Tibial nerve (tissue), 4 donors: ENCODE measurements around the gene AGPS. TPM values are rescaled to one million over a fixed set of nuclear protein-coding genes. Genes with fewer than 3 reads are reported as not detected.

ENCODE experiments used
- DNase-seq, 2 donors: peaks; one replicate each; pipeline ENCODE4 v3.0.0-alpha.2; 2019; ENCODE audit warnings: low spot score in 2 of 2
- H3K27ac ChIP-seq, 4 donors: fragments of 200-600 bp; sonication (generic) in 3 of 4; one replicate each; pipeline ENCODE4 v1.5.1; 2017 to 2019; ENCODE audit warnings: mild to moderate bottlenecking in 1 of 4
- H3K27me3 ChIP-seq, 2 donors: fragments of 200-600 bp; sonication (generic) in 1 of 2; one replicate each; pipeline versions ENCODE4 v1.5.1 to v1.6.0; 2017 to 2019
- H3K36me3 ChIP-seq, 3 donors: fragments of 200-600 bp; sonication (generic); one replicate each; pipeline ENCODE4 v1.5.1; 2018 to 2019
- H3K4me1 ChIP-seq, 4 donors: fragments of 200-600 bp; sonication (generic) in 3 of 4; one replicate each; pipeline ENCODE4 v1.5.1; 2017 to 2019
- H3K4me3 ChIP-seq, 4 donors: fragments of 200-600 bp; sonication (generic) in 3 of 4; one replicate each; pipeline ENCODE4 v1.5.1; 2017 to 2019; ENCODE audit warnings: mild to moderate bottlenecking in 1 of 4, moderate library complexity in 1 of 4
- H3K9me3 ChIP-seq, 4 donors: fragments of 200-600 bp; sonication (generic) in 3 of 4; one replicate each; pipeline ENCODE4 v1.5.1; 2017 to 2019
- EP300 ChIP-seq, 2 donors: sonication (generic); formaldehyde crosslinking; IDR thresholded peaks; one replicate each; pipeline ENCODE4 v1.6.1; 2017; ENCODE audit warnings: antibody characterized with exemption in 2 of 2, mild to moderate bottlenecking in 1 of 2
- POLR2A ChIP-seq, 2 donors: fragments of 450-650 bp; IDR thresholded peaks; one replicate each; pipeline ENCODE4 v1.6.1; 2017; ENCODE audit warnings: antibody characterized with exemption in 2 of 2, mild to moderate bottlenecking in 2 of 2, moderate library complexity in 2 of 2
- WGBS, 2 donors: methylation state at CpG; one replicate each; pipeline ENCODE4 v1.1.5; 2018; 5-methylcytosine and 5-hydroxymethylcytosine counted together
- total RNA-seq, 4 donors: library from RNA; depleted of rRNA; stranded (reverse); fragments of >200 nt; gene quantifications; one replicate each; pipeline ENCODE4 v1.1.0, GENCODE V29; 2016
- TF ChIP-seq, protein P1 (sequence below), 5 experiments: fragments of 200-600 bp in 3 of 5; fragments of 450-650 bp in 2 of 5; sonication (generic) in 3 of 5; IDR thresholded peaks; one replicate each; pipeline ENCODE4 v1.5.1; 2016 to 2019; ENCODE audit warnings: antibody characterized with exemption in 5 of 5, mild to moderate bottlenecking in 3 of 5, moderate library complexity in 2 of 5

The AGPS gene
- total RNA-seq, 4 donors from 2014 or later, result 33.9 to 47.9 (median 40.1) TPM

DNA sequence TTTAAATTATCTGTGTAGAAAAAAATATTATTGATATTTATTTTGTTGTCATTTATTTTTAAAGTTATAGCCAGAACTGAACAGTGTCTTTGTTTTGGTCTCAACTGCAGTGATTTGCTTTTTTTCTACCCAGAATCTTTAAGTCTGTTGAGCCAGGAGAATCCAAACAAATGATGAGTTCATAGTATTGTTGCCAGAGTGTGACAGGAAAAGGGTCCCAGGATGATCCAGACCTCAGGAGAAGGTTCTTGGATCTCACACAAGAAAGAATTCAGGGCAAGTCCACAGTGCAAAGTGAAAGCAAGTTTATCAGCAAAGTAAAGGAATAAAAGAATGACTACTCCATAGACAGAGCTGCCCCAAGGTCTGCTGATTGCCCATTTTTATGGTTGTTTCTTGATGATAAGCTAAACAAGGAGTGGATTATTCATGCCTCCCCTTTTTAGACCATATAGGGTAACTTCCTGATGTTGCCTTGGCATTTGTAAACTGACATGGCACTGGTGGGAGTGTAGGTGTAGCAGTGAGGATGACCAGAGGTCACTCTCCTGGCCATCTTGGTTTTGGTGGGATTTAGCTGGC, 127.1 kb downstream of the AGPS start:
- H3K36me3 ChIP-seq, result peaks cover 0 to 22% (median 0%) of the 10 kb centered on the region in 3 donors
- H3K9me3 ChIP-seq, result no peaks in the 10 kb centered on the region
- no peak for DNase-seq
- H3K4me1 ChIP-seq, result peaks cover 0 to 3% (median 0%) of the 10 kb centered on the region in 4 donors
- no peak for TF ChIP-seq EP300 (IDR thresholded peaks at IDR 0.05)
- no peak overlapping the region for H3K27ac ChIP-seq
- no peaks in the 10 kb centered on the region for H3K27me3 ChIP-seq
- no peak overlapping the region for H3K4me3 ChIP-seq

DNA sequence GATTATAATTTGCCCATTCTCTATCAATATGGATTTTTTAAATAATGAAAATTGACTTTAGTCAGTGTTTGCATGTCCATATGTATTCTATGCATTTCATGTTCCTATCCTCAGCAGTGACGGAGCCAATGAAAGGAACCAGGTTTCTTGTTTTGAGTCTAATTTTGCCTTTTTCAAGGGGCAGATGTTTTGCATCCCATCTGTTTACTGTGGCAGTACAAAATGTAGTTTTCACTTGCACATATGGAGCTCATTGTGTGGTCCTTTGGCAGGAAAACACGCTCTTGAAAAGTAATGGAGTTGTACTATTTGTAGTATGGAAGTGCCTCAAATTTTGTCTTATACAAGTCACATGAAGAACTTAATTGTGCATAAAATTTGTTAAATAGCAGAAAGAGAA, 127.8 kb downstream of the AGPS start:
- peaks cover 0 to 3% (median 0%) of the 10 kb centered on the region in 4 donors for H3K4me1 ChIP-seq
- no peaks in the 10 kb centered on the region for H3K9me3 ChIP-seq
- H3K27ac ChIP-seq, result no peak overlapping the region
- no peaks in the 10 kb centered on the region for H3K27me3 ChIP-seq
- H3K4me3 ChIP-seq, result no peak overlapping the region
- DNase-seq, result no peak
- TF ChIP-seq, protein P1, sequence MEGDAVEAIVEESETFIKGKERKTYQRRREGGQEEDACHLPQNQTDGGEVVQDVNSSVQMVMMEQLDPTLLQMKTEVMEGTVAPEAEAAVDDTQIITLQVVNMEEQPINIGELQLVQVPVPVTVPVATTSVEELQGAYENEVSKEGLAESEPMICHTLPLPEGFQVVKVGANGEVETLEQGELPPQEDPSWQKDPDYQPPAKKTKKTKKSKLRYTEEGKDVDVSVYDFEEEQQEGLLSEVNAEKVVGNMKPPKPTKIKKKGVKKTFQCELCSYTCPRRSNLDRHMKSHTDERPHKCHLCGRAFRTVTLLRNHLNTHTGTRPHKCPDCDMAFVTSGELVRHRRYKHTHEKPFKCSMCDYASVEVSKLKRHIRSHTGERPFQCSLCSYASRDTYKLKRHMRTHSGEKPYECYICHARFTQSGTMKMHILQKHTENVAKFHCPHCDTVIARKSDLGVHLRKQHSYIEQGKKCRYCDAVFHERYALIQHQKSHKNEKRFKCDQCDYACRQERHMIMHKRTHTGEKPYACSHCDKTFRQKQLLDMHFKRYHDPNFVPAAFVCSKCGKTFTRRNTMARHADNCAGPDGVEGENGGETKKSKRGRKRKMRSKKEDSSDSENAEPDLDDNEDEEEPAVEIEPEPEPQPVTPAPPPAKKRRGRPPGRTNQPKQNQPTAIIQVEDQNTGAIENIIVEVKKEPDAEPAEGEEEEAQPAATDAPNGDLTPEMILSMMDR (IDR thresholded peaks at IDR 0.05), result no peak
- TF ChIP-seq EP300 (IDR thresholded peaks at IDR 0.05) (no peak), POLR2A (IDR thresholded peaks at IDR 0.05) (no peak)
- 88 to 89% methylated on average over 2 of the region's 2 CpGs for WGBS, 2 donors
- H3K36me3 ChIP-seq, result peaks cover 0 to 22% (median 0%) of the 10 kb centered on the region in 3 donors

GRCh38 chr2:177523781-177524180, 131.2 kb downstream of the AGPS start:
- peaks cover 0 to 26% (median 0%) of the 10 kb centered on the region in 3 donors for H3K36me3 ChIP-seq
- no peak overlapping the region for H3K27ac ChIP-seq
- 63 to 66% methylated on average over 3 of the region's 3 CpGs for WGBS, 2 donors
- no peaks in the 10 kb centered on the region for H3K27me3 ChIP-seq
- no peaks in the 10 kb centered on the region for H3K9me3 ChIP-seq
- no peak for DNase-seq
- H3K4me1 ChIP-seq, result peaks cover 0 to 3% (median 0%) of the 10 kb centered on the region in 4 donors
- no peak overlapping the region for H3K4me3 ChIP-seq
- no peak for TF ChIP-seq POLR2A (IDR thresholded peaks at IDR 0.05)
- TF ChIP-seq, protein P1 (IDR thresholded peaks at IDR 0.05), result no peak
- TF ChIP-seq EP300 (IDR thresholded peaks at IDR 0.05), result no peak

- no peak for DNase-seq
- no peaks in the 10 kb centered on the region for H3K4me1 ChIP-seq
- H3K4me3 ChIP-seq, result no peak overlapping the region
- H3K27ac ChIP-seq, result no peak overlapping the region
- peaks cover 0 to 26% (median 0%) of the 10 kb centered on the region in 3 donors for H3K36me3 ChIP-seq
- H3K9me3 ChIP-seq, result no peaks in the 10 kb centered on the region
- 82 to 83% methylated on average over 3 of the region's 3 CpGs for WGBS, 2 donors
- no peaks in the 10 kb centered on the region for H3K27me3 ChIP-seq
- TF ChIP-seq, protein P1 (IDR thresholded peaks at IDR 0.05), result no peak
- TF ChIP-seq EP300 (IDR thresholded peaks at IDR 0.05) (no peak), POLR2A (IDR thresholded peaks at IDR 0.05) (no peak)
Measured at GRCh38 chr2:177525351-177525924, 132.9 kb downstream of the AGPS start.

- Histone ChIP-seq H3K4me1 (no peaks in the 10 kb centered on the region), H3K9me3 (no peaks in the 10 kb centered on the region), H3K27me3 (no peaks in the 10 kb centered on the region), H3K27ac (no peak overlapping the region), H3K36me3 (peaks cover 0 to 4% (median 0%) of the 10 kb centered on the region in 3 donors), H3K4me3 (no peak overlapping the region)
- no peak for TF ChIP-seq POLR2A (IDR thresholded peaks at IDR 0.05)
- no peak for TF ChIP-seq EP300 (IDR thresholded peaks at IDR 0.05)
- TF ChIP-seq, protein P1 (IDR thresholded peaks at IDR 0.05), result no peak
- no peak for DNase-seq
Measured at GRCh38 chr2:177528351-177528933, 135.9 kb downstream of the AGPS start.
